H54 (cell line): ENCODE measurements around the gene RAD51B.

ENCODE experiments used
- DNase-seq: peaks from one replicate; pipeline ENCODE4 v3.0.0; 2011; ENCODE audit warnings: low spot score, mixed read lengths; ENCODE audit not compliant: insufficient read length
- FAIRE-seq: peaks from 3 replicates; lab custom pipeline; 2011; peaks lifted over from hg19 to GRCh38; lab: Jason Lieb, UNC
- POLR2A ChIP-seq: IDR thresholded peaks from 2 replicates; pipeline ENCODE4 v1.6.1; 2011; ENCODE audit warnings: low read depth, mild to moderate bottlenecking, low read length

RAD51B gene

GRCh38 chr14:68733086-68733914, 913.7 kb downstream of the RAD51B start:
- TF ChIP-seq POLR2A = no peak
- FAIRE-seq = no peak

GRCh38 chr14:68734231-68734732, 914.7 kb downstream of the RAD51B start:
- FAIRE-seq = no peak
- TF ChIP-seq POLR2A = no peak
- no peak for DNase-seq

More at GRCh38 chr14:68733086-68733914, 913.7 kb downstream of the RAD51B start:
- DNase-seq = no peak

- FAIRE-seq = no peak
- no peak for TF ChIP-seq POLR2A
- DNase-seq = no peak
These were observed 916.3 kb downstream of the RAD51B start for GRCh38 chr14:68735856-68736255.

- no peak for TF ChIP-seq POLR2A
- no peak for DNase-seq
These were observed 916.9 kb downstream of the RAD51B start for GRCh38 chr14:68736471-68736871.

GRCh38 chr14:68737086-68737485, 917.5 kb downstream of the RAD51B start:
- FAIRE-seq (no peak), DNase-seq (no peak)
- TF ChIP-seq POLR2A = no peak

More at GRCh38 chr14:68736471-68736871, 916.9 kb downstream of the RAD51B start:
- FAIRE-seq = no peak

DNA sequence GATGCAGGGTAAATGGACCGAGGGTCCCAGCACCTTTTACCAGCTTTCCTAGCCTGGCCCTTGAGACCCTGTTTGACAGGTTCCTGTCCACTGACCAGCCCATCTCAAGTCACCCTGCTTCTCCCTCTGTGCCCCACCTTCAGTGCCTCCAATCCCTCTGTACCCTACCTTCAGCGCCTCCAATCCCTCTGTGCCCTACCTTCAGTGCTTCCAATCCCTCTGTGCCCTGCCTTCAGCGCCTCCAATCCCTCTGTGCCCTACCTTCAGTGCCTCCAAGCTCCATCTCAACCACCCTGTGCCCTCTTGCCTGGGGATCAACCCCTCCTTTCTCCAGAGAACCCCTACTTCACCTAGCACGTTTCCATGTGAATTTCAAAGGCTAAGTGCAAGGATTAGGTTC, 919.0 kb downstream of the RAD51B start:
- DNase-seq (no peak), FAIRE-seq (no peak)
- TF ChIP-seq POLR2A = no peak

- DNase-seq (no peak), FAIRE-seq (no peak)
- no peak for TF ChIP-seq POLR2A
These were observed 920.1 kb downstream of the RAD51B start for GRCh38 chr14:68739701-68740100.

GRCh38 chr14:68740788-68741476, 921.4 kb downstream of the RAD51B start:
- DNase-seq = no peak
- TF ChIP-seq POLR2A = no peak
- FAIRE-seq = no peak

DNA sequence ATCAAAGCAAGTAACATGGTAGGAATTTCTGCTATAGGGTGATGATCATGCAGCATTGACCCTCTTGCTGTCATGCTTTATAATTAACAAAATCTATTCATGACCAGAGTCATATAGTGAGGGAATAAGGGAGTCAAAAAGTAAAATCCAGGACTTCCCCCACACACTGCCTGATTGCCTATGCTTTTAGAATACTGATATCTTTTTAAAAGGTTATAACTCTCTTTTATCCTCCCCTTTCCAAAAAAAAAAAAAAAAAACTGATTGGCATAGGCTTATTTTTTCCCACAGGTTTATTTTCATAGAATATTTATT, 921.9 kb downstream of the RAD51B start:
- TF ChIP-seq POLR2A = no peak
- DNase-seq (no peak), FAIRE-seq (no peak)

DNA sequence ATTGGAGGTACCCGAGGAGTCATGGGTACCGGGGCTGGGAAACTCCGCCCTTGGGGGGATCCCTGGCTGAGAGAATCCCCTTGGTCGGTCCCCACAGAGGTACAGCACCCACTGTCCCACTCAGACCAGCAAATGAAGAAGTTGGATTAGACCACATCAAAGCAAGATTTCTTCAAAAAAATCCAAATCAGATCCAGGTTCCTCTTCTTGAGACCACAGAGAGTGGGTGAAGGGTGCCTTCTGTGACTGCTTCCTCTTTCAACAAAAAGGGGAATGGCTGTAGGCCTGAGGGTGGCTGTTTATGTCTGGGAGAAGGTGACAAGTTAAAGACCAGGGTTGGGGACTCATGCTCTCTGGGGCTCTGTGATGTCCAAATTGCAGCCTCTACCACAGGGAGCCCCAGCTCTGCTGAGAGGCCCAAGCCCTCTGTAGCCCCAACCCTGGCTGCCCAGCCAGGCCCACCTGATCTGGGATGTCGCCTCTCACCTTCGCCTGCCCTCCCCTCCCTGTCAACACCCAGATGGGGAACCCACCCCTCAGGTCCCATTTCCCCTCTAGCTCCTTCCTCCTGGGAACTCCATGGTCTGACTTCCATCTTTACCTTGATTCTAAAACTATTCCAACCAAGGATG, 922.4 kb downstream of the RAD51B start:
- no peak for FAIRE-seq
- no peak for TF ChIP-seq POLR2A
- no peak for DNase-seq

- FAIRE-seq (no peak), DNase-seq (no peak)
- no peak for TF ChIP-seq POLR2A
These were observed 925.0 kb downstream of the RAD51B start for GRCh38 chr14:68744613-68745012.

DNA sequence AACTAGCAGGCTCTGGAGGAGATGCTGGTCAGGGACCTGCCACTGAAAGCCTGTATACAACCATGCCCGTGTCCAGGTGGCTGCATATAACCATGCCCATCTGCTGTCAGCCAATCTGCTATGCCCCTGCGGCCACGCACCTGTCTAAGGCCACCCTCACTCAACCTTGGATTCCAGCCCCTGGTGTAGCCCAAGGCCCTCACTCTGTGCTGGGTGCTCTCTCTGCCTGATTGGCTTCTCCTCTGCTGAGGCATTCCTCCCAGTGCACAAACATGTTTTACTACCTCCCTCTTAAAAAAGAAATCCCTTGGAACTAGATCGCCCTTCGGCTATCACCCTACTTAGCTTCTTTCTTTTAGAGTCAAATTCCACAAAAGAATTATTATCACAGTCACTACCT, 927.8 kb downstream of the RAD51B start:
- DNase-seq = no peak
- no peak for FAIRE-seq
- no peak for TF ChIP-seq POLR2A

GRCh38 chr14:68748260-68748659, 928.7 kb downstream of the RAD51B start:
- TF ChIP-seq POLR2A = no peak
- FAIRE-seq (no peak), DNase-seq (no peak)

DNA sequence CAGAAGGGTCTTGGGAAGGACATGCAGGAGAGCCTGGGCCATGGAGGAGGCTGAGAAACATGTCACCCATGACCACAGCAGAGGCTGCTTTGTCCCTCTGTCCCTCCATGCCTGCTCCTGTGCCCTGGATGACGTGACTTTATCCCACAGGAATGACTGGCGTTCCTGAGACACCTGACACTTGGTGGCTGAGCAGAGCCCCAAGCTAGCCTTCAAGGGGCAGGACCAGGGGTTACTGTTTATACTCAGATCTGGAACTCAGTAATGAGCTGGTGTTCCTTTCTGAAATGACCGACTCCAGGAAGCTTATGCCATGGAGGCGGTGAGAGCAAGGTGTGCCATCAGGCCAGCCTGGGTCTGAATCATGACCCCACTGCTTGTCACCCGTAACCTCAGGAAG, 929.1 kb downstream of the RAD51B start:
- DNase-seq (no peak), FAIRE-seq (no peak)
- no peak for TF ChIP-seq POLR2A
